ENCODE measurements around the gene ATXN1. TPM values are rescaled to one million over a fixed set of nuclear protein-coding genes. Genes with fewer than 3 reads are reported as not detected.

ATXN1 gene
- polyA plus RNA-seq, 1 of the 3 experiments (the other 2 are of a cell fraction): 7.9 TPM

GRCh38 chr6:16295471-16295870, 465.8 kb downstream of the ATXN1 start:
- CTCF ChIA-PET: interaction anchor here (1.7 kb wide), 1 partner anchor 22 kb away, joined by 5 read pairs; no protein-coding TSS in a partner anchor
- no peaks in the 10 kb centered on the region for H4K20me1 ChIP-seq (ENCODE audit: insufficient read depth)
- no peaks in the 10 kb centered on the region for H3F3A ChIP-seq (replicated peaks; ENCODE audit: insufficient read depth)
- H3K27ac ChIP-seq (ENCODE audit: low read depth in 2 of 2, low read length in 1 of 2): no peak overlapping the region
- no peak overlapping the region for H3K4me3 ChIP-seq (ENCODE audit: low read depth in 2 of 2, low read length in 1 of 2)
- no peak overlapping the region for H3K9ac ChIP-seq
- no peaks in the 10 kb centered on the region for H3K27me3 ChIP-seq (ENCODE audit: insufficient read depth)
- H3K79me2 ChIP-seq (ENCODE audit: insufficient read depth): no peaks in the 10 kb centered on the region
- no peaks in the 10 kb centered on the region for H3K9me3 ChIP-seq
- DNase-seq: no peak
- H3K4me1 ChIP-seq (ENCODE audit: control insufficient read depth in 1 of 2, insufficient read depth in 2 of 2, low read depth in 1 of 2, low read length in 1 of 2): no peaks in the 10 kb centered on the region
- WGBS (ENCODE audit: low lambda C conversion rate): 87% methylated on average over 5 of the region's 5 CpGs
- no peak overlapping the region for H2AFZ ChIP-seq (ENCODE audit: low read depth)
- H3K9me2 ChIP-seq: no peaks in the 10 kb centered on the region
- POLR2A ChIA-PET: no interaction called here
- no peak overlapping the region for H3K4me2 ChIP-seq
- TF ChIP-seq FOXM1 (IDR thresholded peaks at IDR 0.05; ENCODE audit: low read depth): no peak
- no peak for TF ChIP-seq MXI1 (IDR thresholded peaks at IDR 0.05; ENCODE audit: low read depth, low read length)
- no peak for TF ChIP-seq GABPA (IDR thresholded peaks at IDR 0.05; ENCODE audit: low read depth)
- TF ChIP-seq NFIC (IDR thresholded peaks at IDR 0.05; ENCODE audit: borderline replicate concordance): no peak
- no peak for TF ChIP-seq RAD21 (IDR thresholded peaks at IDR 0.05; ENCODE audit: low read length)
- no peak for TF ChIP-seq ZBTB33 (IDR thresholded peaks at IDR 0.05; ENCODE audit: borderline replicate concordance, low read depth)
- TF ChIP-seq RFX5 (IDR thresholded peaks at IDR 0.05; ENCODE audit: low read length): no peak
- TF ChIP-seq TEAD4 (IDR thresholded peaks at IDR 0.05; ENCODE audit: borderline replicate concordance, insufficient read depth): no peak
- TF ChIP-seq RXRA (IDR thresholded peaks at IDR 0.05; ENCODE audit: borderline replicate concordance, low read depth): no peak
- no peak for TF ChIP-seq CTCF (IDR thresholded peaks at IDR 0.05)
- TF ChIP-seq JUND (IDR thresholded peaks at IDR 0.05): no peak
- TF ChIP-seq EP300 (IDR thresholded peaks at IDR 0.05; ENCODE audit: borderline replicate concordance in 1 of 2, low read depth in 1 of 2, low read length in 1 of 2): no peak
- peaks cover 0 to 9% of the 10 kb centered on the region in 2 experiments for H3K36me3 ChIP-seq (replicated peaks in 1 of 2; ENCODE audit: control insufficient read depth in 1 of 2, insufficient read depth in 2 of 2, low read length in 1 of 2)

- Histone ChIP-seq H3K9me3 (no peaks in the 10 kb centered on the region), H3K4me1 (ENCODE audit: control insufficient read depth in 1 of 2, insufficient read depth in 2 of 2, low read depth in 1 of 2, low read length in 1 of 2) (no peaks in the 10 kb centered on the region), H3K9me2 (no peaks in the 10 kb centered on the region), H3K79me2 (ENCODE audit: insufficient read depth) (no peaks in the 10 kb centered on the region), H3K36me3 (replicated peaks in 1 of 2; ENCODE audit: control insufficient read depth in 1 of 2, insufficient read depth in 2 of 2, low read length in 1 of 2) (peaks cover 0 to 8% of the 10 kb centered on the region in 2 experiments), H3F3A (replicated peaks; ENCODE audit: insufficient read depth) (no peaks in the 10 kb centered on the region), H3K27ac (ENCODE audit: low read depth in 2 of 2, low read length in 1 of 2) (no peak overlapping the region), H4K20me1 (ENCODE audit: insufficient read depth) (no peaks in the 10 kb centered on the region), H3K9ac (no peak overlapping the region), H3K4me2 (no peak overlapping the region), H3K27me3 (ENCODE audit: insufficient read depth) (no peaks in the 10 kb centered on the region), H2AFZ (ENCODE audit: low read depth) (no peak overlapping the region), H3K4me3 (ENCODE audit: low read depth in 2 of 2, low read length in 1 of 2) (no peak overlapping the region)
- ChIA-PET POLR2A (no interaction called here), CTCF (interaction anchor here (1.7 kb wide), 1 partner anchor 22 kb away, joined by 5 read pairs; no protein-coding TSS in a partner anchor)
- no peak for DNase-seq
- 95% methylated on average over 10 of the region's 15 CpGs for WGBS (ENCODE audit: low lambda C conversion rate)
- TF ChIP-seq TCF12 (IDR thresholded peaks at IDR 0.05) (no peak), IRF3 (IDR thresholded peaks at IDR 0.05; ENCODE audit: low read depth, low read length) (no peak), GABPA (IDR thresholded peaks at IDR 0.05; ENCODE audit: low read depth) (no peak), SMC3 (IDR thresholded peaks at IDR 0.05; ENCODE audit: low read depth, low read length) (no peak), YY1 (IDR thresholded peaks at IDR 0.05; ENCODE audit: low read depth) (no peak), TEAD4 (IDR thresholded peaks at IDR 0.05; ENCODE audit: borderline replicate concordance, insufficient read depth) (no peak), RFX5 (IDR thresholded peaks at IDR 0.05; ENCODE audit: low read length) (no peak), ELF1 (IDR thresholded peaks at IDR 0.05) (no peak), NRF1 (IDR thresholded peaks at IDR 0.05; ENCODE audit: low read depth, low read length) (no peak), CHD2 (IDR thresholded peaks at IDR 0.05; ENCODE audit: low read length, partially characterized antibody) (no peak), FOXM1 (IDR thresholded peaks at IDR 0.05; ENCODE audit: low read depth) (no peak), SIN3A (IDR thresholded peaks at IDR 0.05; ENCODE audit: borderline replicate concordance, low read depth, low read length) (no peak), CTCF (IDR thresholded peaks at IDR 0.05) (no peak), MEF2A (IDR thresholded peaks at IDR 0.05; ENCODE audit: borderline replicate concordance, low read depth) (no peak)
Observed at GRCh38 chr6:16295060-16295459, 466.2 kb downstream of the ATXN1 start.

Data from SK-N-SH (cell line).